DND-41 (cell line): ENCODE results near the gene NAV3.

Experiments used
- ATAC-seq: fragments of 200-7000 bp; cut with Tn5 transposase; 3 replicates; pipeline ENCODE4 v1.9.1; 2021; ENCODE audit warnings: low read depth; ENCODE audit not compliant: insufficient read depth
- DNase-seq: peaks from one replicate; pipeline ENCODE4 v3.0.0-alpha.2; 2020
- H2AFZ ChIP-seq: 2 replicates; pipeline ENCODE4 v1.6.0; 2012; ENCODE audit warnings: low read depth, low read length
- H3K27ac ChIP-seq: 2 replicates; pipeline ENCODE4 v1.5.1; 2012; ENCODE audit warnings: low read length, inconsistent platforms
- H3K27me3 ChIP-seq: fragments of 200-600 bp; sonication (generic); 2 replicates; pipeline ENCODE4 v1.6.0; 2012; ENCODE audit warnings: low read length, mild to moderate bottlenecking, inconsistent platforms; ENCODE audit not compliant: insufficient read depth, poor library complexity
- H3K36me3 ChIP-seq: 2 replicates; pipeline ENCODE4 v1.5.1; 2012; ENCODE audit warnings: low read length, inconsistent platforms; ENCODE audit not compliant: insufficient read depth
- H3K4me1 ChIP-seq: 2 replicates; pipeline ENCODE4 v1.5.1; 2012; ENCODE audit warnings: mild to moderate bottlenecking, low read length; ENCODE audit not compliant: insufficient read depth
- H3K4me2 ChIP-seq: 2 replicates; pipeline ENCODE4 v1.6.0; 2012; ENCODE audit warnings: mild to moderate bottlenecking, moderate library complexity, low read length, inconsistent platforms; ENCODE audit not compliant: insufficient read depth
- H3K4me3 ChIP-seq, 2 experiments: fragments of 200-600 bp in 1 of 2; shearing (Covaris generic) in 1 of 2; 2 replicates each; pipeline ENCODE4 v1.5.1; 2012 to 2016; ENCODE audit warnings: inconsistent platforms in 2 of 2, low read length in 2 of 2, mild to moderate bottlenecking in 2 of 2, low read depth in 1 of 2, moderate library complexity in 1 of 2
- H3K79me2 ChIP-seq: 2 replicates; pipeline ENCODE4 v1.6.0; 2012; ENCODE audit warnings: low read length, inconsistent platforms; ENCODE audit not compliant: insufficient read depth
- H3K9ac ChIP-seq: 2 replicates; pipeline ENCODE4 v1.6.0; 2012; ENCODE audit warnings: low read depth, mild to moderate bottlenecking, inconsistent platforms, low read length, moderate library complexity
- H3K9me3 ChIP-seq: 2 replicates; pipeline ENCODE4 v1.5.1; 2012; ENCODE audit warnings: low read length, moderate library complexity, mild to moderate bottlenecking, inconsistent platforms; ENCODE audit not compliant: insufficient read depth, severe bottlenecking
- H4K20me1 ChIP-seq: 2 replicates; pipeline ENCODE4 v1.6.0; 2012; ENCODE audit warnings: low read length; ENCODE audit not compliant: insufficient read depth
- CTCF ChIP-seq: IDR thresholded peaks from 2 replicates; pipeline ENCODE4 v1.5.1; 2012; ENCODE audit warnings: borderline replicate concordance, low read length, moderate library complexity, mild to moderate bottlenecking; ENCODE audit not compliant: poor library complexity, severe bottlenecking; ENCODE audit errors: extremely low read depth
- EZH2 ChIP-seq: IDR thresholded peaks from 3 replicates; pipeline ENCODE4 v1.6.1; 2012; ENCODE audit warnings: borderline replicate concordance, low read depth, mild to moderate bottlenecking, moderate library complexity, low read length, inconsistent platforms; ENCODE audit not compliant: severe bottlenecking

NAV3 gene

GRCh38 chr12:78157199-78157598 is 326.5 kb downstream of the NAV3 start:
- H4K20me1 ChIP-seq, result no peaks in the 10 kb centered on the region
- no peak overlapping the region for H3K9ac ChIP-seq
- TF ChIP-seq EZH2 (no peak), CTCF (no peak)
- no peaks in the 10 kb centered on the region for H3K79me2 ChIP-seq
- H3K27ac ChIP-seq, result no peak overlapping the region
- no peaks in the 10 kb centered on the region for H3K9me3 ChIP-seq
- DNase-seq (no peak), ATAC-seq (no peak)
- no peak overlapping the region for H2AFZ ChIP-seq
- H3K36me3 ChIP-seq, result no peaks in the 10 kb centered on the region
- H3K4me3 ChIP-seq, result no peak overlapping the region
- no peak overlapping the region for H3K4me2 ChIP-seq
- H3K4me1 ChIP-seq, result no peaks in the 10 kb centered on the region
- H3K27me3 ChIP-seq, result no peaks in the 10 kb centered on the region

GRCh38 chr12:78164154-78164553 is 333.5 kb downstream of the NAV3 start:
- no peaks in the 10 kb centered on the region for H3K27me3 ChIP-seq

GRCh38 chr12:78167510-78167909 is 336.8 kb downstream of the NAV3 start:
- Histone ChIP-seq H3K27me3 (no peaks in the 10 kb centered on the region), H3K27ac (no peak overlapping the region), H3K9ac (no peak overlapping the region), H3K4me3 (no peak overlapping the region), H3K36me3 (no peaks in the 10 kb centered on the region), H3K9me3 (no peaks in the 10 kb centered on the region), H2AFZ (no peak overlapping the region), H3K4me2 (no peak overlapping the region), H4K20me1 (no peaks in the 10 kb centered on the region), H3K79me2 (no peaks in the 10 kb centered on the region), H3K4me1 (no peaks in the 10 kb centered on the region)
- TF ChIP-seq CTCF, result no peak
- no peak for TF ChIP-seq EZH2
- DNase-seq, result no peak
- ATAC-seq, result no peak

More at GRCh38 chr12:78164154-78164553, 333.5 kb downstream of the NAV3 start:
- Histone ChIP-seq H3K9ac (no peak overlapping the region), H2AFZ (no peak overlapping the region), H3K4me1 (no peaks in the 10 kb centered on the region), H3K4me2 (no peak overlapping the region), H3K36me3 (no peaks in the 10 kb centered on the region), H3K4me3 (no peak overlapping the region), H4K20me1 (no peaks in the 10 kb centered on the region), H3K27ac (no peak overlapping the region), H3K9me3 (no peaks in the 10 kb centered on the region), H3K79me2 (no peaks in the 10 kb centered on the region)
- no peak for ATAC-seq
- TF ChIP-seq CTCF (no peak), EZH2 (no peak)
- DNase-seq, result no peak

GRCh38 chr12:78171061-78171460 is 340.4 kb downstream of the NAV3 start:
- Histone ChIP-seq H3K4me3 (no peak overlapping the region), H3K27ac (no peak overlapping the region), H3K27me3 (no peaks in the 10 kb centered on the region), H3K79me2 (no peaks in the 10 kb centered on the region), H3K4me2 (no peak overlapping the region), H3K9ac (no peak overlapping the region), H3K9me3 (no peaks in the 10 kb centered on the region), H3K4me1 (no peaks in the 10 kb centered on the region), H4K20me1 (no peaks in the 10 kb centered on the region), H3K36me3 (no peaks in the 10 kb centered on the region), H2AFZ (no peak overlapping the region)
- ATAC-seq (no peak), DNase-seq (no peak)
- TF ChIP-seq CTCF, result no peak
- no peak for TF ChIP-seq EZH2
